ENCODE data around the gene FGD4.
"Not testable (repeated sequence)": the region's sequence is repeated elsewhere in the genome, so short reads cannot be mapped to it uniquely, and the experiment has no call there.

Gene FGD4

DNA sequence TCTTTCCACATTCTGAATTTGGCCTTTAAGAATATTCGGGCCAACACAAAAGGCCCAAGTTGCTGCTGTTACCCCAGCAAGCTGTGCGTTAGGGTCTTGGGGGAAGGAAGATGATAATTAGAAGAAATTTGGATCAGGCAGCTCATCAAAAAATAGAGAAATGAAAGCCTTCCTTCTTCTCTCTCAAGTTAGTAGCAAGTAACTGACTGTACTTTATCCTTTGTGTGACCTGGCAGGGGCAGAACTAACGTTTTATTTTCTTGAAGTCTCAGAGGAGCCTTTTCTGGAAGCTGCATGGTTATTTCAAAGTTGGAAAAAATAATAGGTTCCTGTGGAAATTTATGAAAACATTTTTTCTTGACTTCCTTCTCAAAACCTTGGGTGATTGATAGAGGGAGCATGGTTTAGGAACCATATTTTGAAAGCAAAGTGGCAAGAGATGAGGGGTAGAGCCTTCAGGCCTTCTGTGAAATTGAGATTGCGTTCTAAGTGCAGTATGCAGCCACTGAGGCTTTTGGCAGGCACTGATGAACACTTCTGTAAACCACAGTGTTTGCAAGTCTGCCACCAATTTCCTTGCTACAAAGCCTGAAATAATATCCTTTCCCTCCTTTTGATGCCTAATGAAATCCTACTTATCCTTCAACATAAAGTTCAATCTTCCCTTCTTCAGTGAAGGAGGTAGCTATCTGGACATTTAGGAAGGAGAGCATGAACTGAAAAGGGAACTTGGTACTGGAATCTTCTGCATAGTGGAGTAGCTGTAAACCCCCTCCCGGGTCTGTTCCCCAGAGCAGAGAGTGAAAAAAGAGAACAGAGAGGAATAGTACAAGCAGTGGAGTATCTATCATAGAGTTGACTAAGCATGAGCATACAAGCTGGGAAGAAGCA is 123.2 kb downstream of the FGD4 start:
- POLR2A ChIA-PET: no interaction called here
- DNase-seq (ENCODE audit: extremely low spot score): no peak
- CTCF ChIA-PET: no interaction called here
- TF ChIP-seq CTBP1 (IDR thresholded peaks at IDR 0.05; ENCODE audit: borderline replicate concordance) (no peak), ZNF384 (IDR thresholded peaks at IDR 0.05) (no peak)

DNA sequence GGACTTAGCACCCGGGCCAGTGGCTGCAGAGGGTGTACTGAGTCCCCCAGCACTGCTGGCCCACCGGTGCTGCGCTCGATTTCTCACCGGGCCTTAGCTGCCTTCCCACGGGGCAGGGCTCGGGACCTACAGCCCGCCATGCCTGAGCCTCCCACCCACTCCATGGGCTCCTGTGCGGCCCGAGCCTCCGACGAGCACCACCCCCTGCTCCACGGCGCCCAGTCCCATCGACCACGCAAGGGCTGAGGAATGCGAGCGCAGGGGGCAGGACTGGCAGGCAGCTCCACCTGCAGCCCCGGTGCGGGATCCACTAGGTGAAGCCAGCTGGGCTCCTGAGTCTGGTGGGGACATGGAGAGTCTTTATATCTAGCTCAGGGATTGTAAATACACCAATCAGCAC is 126.4 kb downstream of the FGD4 start:
- CTCF ChIA-PET; DNase-seq (ENCODE audit: extremely low spot score); POLR2A ChIA-PET: not testable (repeated sequence)

DNA sequence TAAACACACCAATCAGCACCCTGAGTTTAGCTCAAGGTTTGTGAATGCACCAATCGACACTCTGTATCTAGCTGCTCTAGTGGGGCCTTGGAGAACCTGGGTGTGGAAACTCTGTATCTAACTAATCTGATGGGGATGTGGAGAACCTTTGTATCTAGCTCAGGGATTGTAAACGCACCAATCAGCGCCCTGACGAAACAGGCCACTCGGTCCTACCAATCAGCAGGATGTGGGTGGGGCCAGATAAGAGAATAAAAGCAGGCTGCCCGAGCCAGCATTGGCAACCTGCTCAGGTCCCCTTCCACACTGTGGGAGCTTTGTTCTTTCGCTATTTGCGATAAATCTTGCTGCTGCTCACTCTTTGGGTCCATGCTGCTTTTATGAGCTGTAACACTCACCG is 127.0 kb downstream of the FGD4 start:
- DNase-seq (ENCODE audit: extremely low spot score); POLR2A ChIA-PET; CTCF ChIA-PET: not testable (repeated sequence)

DNA sequence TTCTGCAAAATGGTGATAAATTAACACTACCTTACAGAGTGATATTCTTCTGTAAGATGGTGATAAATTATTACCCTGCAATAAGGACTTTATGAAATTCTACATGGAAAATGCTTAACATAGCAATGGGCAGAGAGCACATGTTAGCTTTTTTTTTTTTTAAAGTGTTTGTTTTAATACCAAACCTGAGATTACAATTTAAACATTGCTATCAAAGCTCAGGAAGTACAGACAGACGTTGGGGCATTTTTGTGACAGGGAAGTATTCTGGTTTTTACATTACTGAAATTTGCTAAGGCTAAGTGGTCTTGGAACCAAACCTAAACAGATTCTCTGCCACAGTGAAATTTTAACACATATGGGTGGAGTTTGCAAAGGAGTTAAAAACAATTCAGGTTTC is 133.1 kb downstream of the FGD4 start:
- POLR2A ChIA-PET: no interaction called here
- no peak for TF ChIP-seq TARDBP (IDR thresholded peaks at IDR 0.05)
- no peak for TF ChIP-seq SP1 (IDR thresholded peaks at IDR 0.05)
- no peak for TF ChIP-seq LEF1 (IDR thresholded peaks at IDR 0.05; ENCODE audit: borderline replicate concordance)
- no peak for TF ChIP-seq HDGF (IDR thresholded peaks at IDR 0.05; ENCODE audit: borderline replicate concordance)
- no peak for TF ChIP-seq NFRKB (IDR thresholded peaks at IDR 0.05)
- no peak for TF ChIP-seq L3MBTL2 (conservative IDR thresholded peaks at IDR 0.05)
- TF ChIP-seq ARNT (IDR thresholded peaks at IDR 0.05): no peak
- TF ChIP-seq ZNF384 (IDR thresholded peaks at IDR 0.05): no peak
- no peak for TF ChIP-seq ELF4 (IDR thresholded peaks at IDR 0.05)
- no peak for TF ChIP-seq CTBP1 (IDR thresholded peaks at IDR 0.05; ENCODE audit: borderline replicate concordance)
- TF ChIP-seq BHLHE40 (IDR thresholded peaks at IDR 0.05; ENCODE audit: borderline replicate concordance): no peak
- no peak for TF ChIP-seq FOXA1 (IDR thresholded peaks at IDR 0.05)
- no peak for TF ChIP-seq FOXM1 (IDR thresholded peaks at IDR 0.05; ENCODE audit: borderline replicate concordance)
- DNase-seq (ENCODE audit: extremely low spot score): no peak
- CTCF ChIA-PET: no interaction called here

DNA sequence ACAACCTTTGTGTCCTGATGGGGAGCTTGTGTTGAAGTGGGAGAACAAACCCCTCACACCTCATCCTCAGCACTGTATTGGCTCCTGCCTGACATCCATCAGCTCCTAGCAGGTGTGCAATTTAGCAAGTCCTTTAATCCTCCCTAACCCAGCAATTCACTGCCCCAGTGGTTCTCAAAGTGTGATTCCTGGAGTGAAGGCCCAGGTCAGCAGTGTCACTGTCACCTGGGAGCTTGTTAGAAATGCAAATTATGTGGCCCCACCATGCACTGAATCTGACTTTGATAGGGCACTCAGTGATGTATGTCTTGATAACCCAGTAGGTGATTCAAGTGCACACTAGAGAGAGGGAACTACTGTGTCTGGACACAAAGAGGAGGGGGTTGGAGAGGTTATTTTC is 133.6 kb downstream of the FGD4 start:
- no peak for DNase-seq (ENCODE audit: extremely low spot score)
- POLR2A ChIA-PET: no interaction called here
- CTCF ChIA-PET: interaction anchor here (0.6 kb wide), 1 partner anchor 23 kb away, joined by 3 read pairs; no protein-coding TSS in a partner anchor
- TF ChIP-seq NFRKB (IDR thresholded peaks at IDR 0.05): no peak
- TF ChIP-seq FOXK2 (IDR thresholded peaks at IDR 0.05): no peak
- no peak for TF ChIP-seq TARDBP (IDR thresholded peaks at IDR 0.05)
- no peak for TF ChIP-seq L3MBTL2 (conservative IDR thresholded peaks at IDR 0.05)
- TF ChIP-seq ARNT (IDR thresholded peaks at IDR 0.05): no peak
- no peak for TF ChIP-seq FOXA1 (IDR thresholded peaks at IDR 0.05)
- TF ChIP-seq ZNF384 (IDR thresholded peaks at IDR 0.05): no peak
- no peak for TF ChIP-seq BHLHE40 (IDR thresholded peaks at IDR 0.05; ENCODE audit: borderline replicate concordance)
- no peak for TF ChIP-seq ELF4 (IDR thresholded peaks at IDR 0.05)
- no peak for TF ChIP-seq HDGF (IDR thresholded peaks at IDR 0.05; ENCODE audit: borderline replicate concordance)
- no peak for TF ChIP-seq SP1 (IDR thresholded peaks at IDR 0.05)
- no peak for TF ChIP-seq CTBP1 (IDR thresholded peaks at IDR 0.05; ENCODE audit: borderline replicate concordance)
- TF ChIP-seq, protein P1, sequence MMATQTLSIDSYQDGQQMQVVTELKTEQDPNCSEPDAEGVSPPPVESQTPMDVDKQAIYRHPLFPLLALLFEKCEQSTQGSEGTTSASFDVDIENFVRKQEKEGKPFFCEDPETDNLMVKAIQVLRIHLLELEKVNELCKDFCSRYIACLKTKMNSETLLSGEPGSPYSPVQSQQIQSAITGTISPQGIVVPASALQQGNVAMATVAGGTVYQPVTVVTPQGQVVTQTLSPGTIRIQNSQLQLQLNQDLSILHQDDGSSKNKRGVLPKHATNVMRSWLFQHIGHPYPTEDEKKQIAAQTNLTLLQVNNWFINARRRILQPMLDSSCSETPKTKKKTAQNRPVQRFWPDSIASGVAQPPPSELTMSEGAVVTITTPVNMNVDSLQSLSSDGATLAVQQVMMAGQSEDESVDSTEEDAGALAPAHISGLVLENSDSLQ (IDR thresholded peaks at IDR 0.05): no peak
- no peak for TF ChIP-seq SUZ12 (IDR thresholded peaks at IDR 0.05)

DNA sequence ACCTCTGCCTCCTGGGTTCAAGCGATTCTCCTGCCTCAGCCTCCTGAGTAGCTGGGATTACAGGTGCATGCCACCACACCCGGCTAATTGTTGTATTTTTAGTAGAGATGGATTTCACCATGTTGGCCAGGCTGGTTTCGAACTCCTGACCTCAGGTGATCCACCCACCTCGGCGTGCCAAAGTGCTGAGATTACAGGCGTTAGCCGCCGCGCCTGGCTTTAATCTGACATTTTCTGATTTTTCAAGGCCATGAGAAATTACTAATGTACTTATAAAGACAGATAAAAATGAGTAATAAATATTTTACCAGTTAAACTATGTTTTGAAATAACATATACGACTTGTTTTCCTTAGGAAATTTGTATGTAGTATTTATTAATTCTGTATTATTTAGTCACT is 134.1 kb downstream of the FGD4 start:
- DNase-seq (ENCODE audit: extremely low spot score); POLR2A ChIA-PET: not testable (repeated sequence)
- CTCF ChIA-PET: interaction anchor here (0.6 kb wide), 1 partner anchor 23 kb away, joined by 3 read pairs; no protein-coding TSS in a partner anchor

DNA sequence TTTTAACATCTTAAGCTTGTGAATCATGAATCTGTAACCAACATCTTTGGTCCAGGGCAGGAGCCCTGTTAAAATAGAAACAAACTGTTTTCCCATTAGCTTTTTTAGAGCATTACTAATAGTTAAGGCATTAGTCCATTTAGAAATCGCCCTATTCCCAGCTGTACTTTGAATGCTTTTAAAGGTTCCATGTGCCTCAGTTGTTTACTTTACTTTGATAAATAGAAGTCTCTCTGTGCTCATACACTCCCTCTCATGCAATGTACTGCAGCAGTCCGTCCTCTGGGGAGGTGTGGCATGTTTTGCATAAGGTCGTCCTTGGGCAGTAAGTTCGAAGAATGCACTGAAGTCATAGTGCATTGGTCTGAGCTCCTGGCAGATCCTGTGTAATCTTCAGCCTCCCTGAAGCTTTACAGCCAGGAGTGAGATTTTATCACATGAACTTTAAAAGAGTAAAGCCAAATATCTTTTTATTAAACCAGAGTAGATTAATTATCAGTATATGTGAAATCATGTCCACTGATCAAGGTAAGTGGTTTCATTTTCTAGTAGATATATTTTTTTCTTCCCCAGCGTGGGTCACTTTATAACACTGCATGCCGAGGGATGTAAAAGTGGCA is 134.7 kb downstream of the FGD4 start:
- ChIA-PET CTCF (no interaction called here), POLR2A (no interaction called here)
- TF ChIP-seq LEF1 (IDR thresholded peaks at IDR 0.05; ENCODE audit: borderline replicate concordance) (no peak), TARDBP (IDR thresholded peaks at IDR 0.05) (no peak)
- DNase-seq (ENCODE audit: extremely low spot score): peak; percentile 58

DNA sequence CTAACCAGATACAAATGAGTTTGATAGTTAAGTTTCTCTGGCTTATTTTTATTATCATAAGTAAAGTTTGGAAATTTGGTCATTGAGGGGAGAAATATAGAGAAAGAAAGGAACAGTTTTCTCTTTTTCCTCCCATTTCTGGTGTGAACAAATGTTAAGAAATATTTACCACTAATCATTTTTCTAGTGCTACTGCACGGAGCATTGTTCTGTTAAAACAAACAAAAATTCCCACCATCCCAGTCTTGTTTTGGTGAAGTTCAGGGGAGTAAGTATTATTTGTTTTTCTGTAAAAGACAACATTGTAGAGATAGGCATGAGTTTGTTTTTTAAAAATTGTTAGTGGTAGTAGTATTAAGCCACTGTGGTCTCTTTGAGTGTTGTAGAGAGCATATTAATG is 135.3 kb downstream of the FGD4 start:
- TF ChIP-seq HDGF (IDR thresholded peaks at IDR 0.05; ENCODE audit: borderline replicate concordance): no peak
- TF ChIP-seq NFRKB (IDR thresholded peaks at IDR 0.05): no peak
- TF ChIP-seq FOXK2 (IDR thresholded peaks at IDR 0.05): no peak
- TF ChIP-seq FOXM1 (IDR thresholded peaks at IDR 0.05; ENCODE audit: borderline replicate concordance): no peak
- no peak for TF ChIP-seq CTBP1 (IDR thresholded peaks at IDR 0.05; ENCODE audit: borderline replicate concordance)
- TF ChIP-seq SUZ12 (IDR thresholded peaks at IDR 0.05): no peak
- TF ChIP-seq, protein P1 (IDR thresholded peaks at IDR 0.05): no peak
- no peak for TF ChIP-seq TARDBP (IDR thresholded peaks at IDR 0.05)
- no peak for TF ChIP-seq BHLHE40 (IDR thresholded peaks at IDR 0.05; ENCODE audit: borderline replicate concordance)
- no peak for DNase-seq (ENCODE audit: extremely low spot score)
- POLR2A ChIA-PET: no interaction called here
- CTCF ChIA-PET: no interaction called here

All from HEK293T (cell line).